ENCODE measurements around the gene PHF1. TPM values are rescaled to one million over a fixed set of nuclear protein-coding genes. Genes with fewer than 3 reads are reported as not detected.

PHF1 gene
- polyA plus RNA-seq, 1 donor from 2014 or later: 102 TPM

GRCh38 chr6:33453393-33454008 lies 42.7 kb downstream of the PHF1 start:
- Histone ChIP-seq H3F3A (ENCODE audit: insufficient read depth, low read length, poor library complexity, severe bottlenecking) (no peaks in the 10 kb centered on the region), H3K9ac (ENCODE audit: low read length) (peak overlapping the region; percentile 70), H3K36me3 (ENCODE audit: insufficient read depth, low read length) (no peaks in the 10 kb centered on the region), H3K79me2 (replicated peaks; ENCODE audit: insufficient read depth, low read length) (peaks cover 20% of the 10 kb centered on the region), H3K9me3 (ENCODE audit: low read length) (no peaks in the 10 kb centered on the region), H3K4me2 (ENCODE audit: low read length) (peak overlapping the region; percentile 92), H3K4me3 (ENCODE audit: low read length) (peak overlapping the region; percentile 85), H4K20me1 (ENCODE audit: insufficient read depth) (no peaks in the 10 kb centered on the region), H2AFZ (ENCODE audit: low read depth, low read length) (no peak overlapping the region), H3K27ac (ENCODE audit: low read length) (peak overlapping the region; percentile 40), H3K9me2 (ENCODE audit: insufficient read depth, low read length) (no peaks in the 10 kb centered on the region), H3K27me3 (ENCODE audit: insufficient read depth, low read depth, low read length) (no peaks in the 10 kb centered on the region)
- no peak for TF ChIP-seq REST (IDR thresholded peaks at IDR 0.05; ENCODE audit: borderline replicate concordance)
- no peak for TF ChIP-seq SMC3 (conservative IDR thresholded peaks at IDR 0.05; ENCODE audit: poor library complexity)
- no peak for TF ChIP-seq TAF1 (IDR thresholded peaks at IDR 0.05; ENCODE audit: low read depth)
- TF ChIP-seq RAD21 (conservative IDR thresholded peaks at IDR 0.05): no peak
- TF ChIP-seq EP300 (conservative IDR thresholded peaks at IDR 0.05; ENCODE audit: poor library complexity, severe bottlenecking): no peak
- TF ChIP-seq EZH2 (IDR thresholded peaks at IDR 0.05; ENCODE audit: borderline replicate concordance, insufficient read depth, low read length, poor library complexity, severe bottlenecking): no peak

DNA sequence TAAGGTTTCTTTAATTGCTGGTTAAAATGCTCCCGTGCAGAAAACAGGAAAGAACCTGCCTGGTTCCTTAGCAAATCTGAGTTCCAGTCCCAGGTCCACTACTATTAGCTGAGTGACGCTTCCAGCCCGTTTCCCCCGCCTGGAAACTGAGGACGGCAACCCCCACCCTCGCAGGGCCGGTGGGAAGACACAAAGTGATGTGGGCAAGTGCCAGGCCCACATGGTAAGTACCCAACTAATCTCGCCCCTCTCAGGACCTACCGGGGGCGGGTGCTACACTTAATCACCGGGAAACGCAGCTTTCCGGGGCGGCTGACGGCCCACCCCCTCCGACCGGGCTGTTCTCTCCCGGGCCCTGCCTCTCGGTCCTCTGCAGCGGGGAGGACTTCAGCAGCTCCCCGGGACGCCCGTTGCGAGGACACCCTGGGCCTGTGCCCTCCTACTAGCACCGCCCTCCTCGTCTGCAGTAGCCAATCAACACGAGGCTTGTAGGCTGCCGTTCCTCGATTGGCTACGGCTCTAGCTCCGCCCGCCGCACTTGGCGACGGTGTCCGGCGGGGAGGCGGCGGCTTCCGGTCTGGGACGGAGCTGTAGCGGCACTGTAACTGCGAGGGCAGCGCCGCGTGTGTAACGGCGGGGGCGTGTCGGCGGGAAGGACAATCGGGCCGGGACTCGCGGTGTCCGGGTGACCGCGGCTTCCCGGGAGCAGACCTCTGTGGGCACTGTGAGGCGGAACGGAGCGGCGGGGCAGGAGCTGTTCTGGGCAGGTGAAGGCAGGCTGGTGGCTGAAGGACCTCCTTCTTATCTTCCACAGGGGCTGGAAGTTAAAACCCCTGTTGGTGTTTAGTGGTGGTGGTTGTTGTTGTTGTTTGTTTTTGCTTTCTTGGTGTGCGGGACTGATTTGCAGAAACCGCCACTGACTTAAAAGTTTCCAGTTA lies 43.5 kb downstream of the PHF1 start, which contains the start of gene ZBTB9:
Gene ZBTB9, plus strand, starts transcription at position 568 of the 938 bp plus-strand sequence. CDS start 525 bp downstream, outside the sequence.
- H3K27me3 ChIP-seq (ENCODE audit: insufficient read depth, low read depth, low read length): no peaks in the 10 kb centered on the region
- peak within 1 kb of the TSS; percentile 85 for H3K4me3 ChIP-seq (ENCODE audit: low read length)
- no peaks in the 10 kb centered on the region for H3K9me2 ChIP-seq (ENCODE audit: insufficient read depth, low read length)
- H3K4me2 ChIP-seq (ENCODE audit: low read length): peak within 1 kb of the TSS; percentile 92
- peaks cover 20% of the 10 kb centered on the region for H3K79me2 ChIP-seq (replicated peaks; ENCODE audit: insufficient read depth, low read length)
- H3K27ac ChIP-seq (ENCODE audit: low read length): peak within 1 kb of the TSS; percentile 54
- H3K9ac ChIP-seq (ENCODE audit: low read length): peak within 1 kb of the TSS; percentile 70
- no peaks in the 10 kb centered on the region for H3K36me3 ChIP-seq (ENCODE audit: insufficient read depth, low read length)
- H4K20me1 ChIP-seq (ENCODE audit: insufficient read depth): no peaks in the 10 kb centered on the region
- peak; percentile 26 for TF ChIP-seq CTCF (IDR thresholded peaks at IDR 0.05; ENCODE audit: poor library complexity, severe bottlenecking)
- TF ChIP-seq EP300 (conservative IDR thresholded peaks at IDR 0.05; ENCODE audit: poor library complexity, severe bottlenecking): peak; percentile 34
- peak; percentile 94 for TF ChIP-seq MXI1 (conservative IDR thresholded peaks at IDR 0.05; ENCODE audit: poor library complexity, severe bottlenecking)
- TF ChIP-seq SMC3 (conservative IDR thresholded peaks at IDR 0.05; ENCODE audit: poor library complexity): peak; percentile 57
- no peak for TF ChIP-seq REST (IDR thresholded peaks at IDR 0.05; ENCODE audit: borderline replicate concordance)
- TF ChIP-seq RAD21 (conservative IDR thresholded peaks at IDR 0.05): peak; percentile 61
- peak; percentile 95 for TF ChIP-seq POLR2AphosphoS5 (IDR thresholded peaks at IDR 0.05)
- TF ChIP-seq TAF1 (IDR thresholded peaks at IDR 0.05; ENCODE audit: low read depth): peak; percentile 43
- no peak for TF ChIP-seq EZH2 (IDR thresholded peaks at IDR 0.05; ENCODE audit: borderline replicate concordance, insufficient read depth, low read length, poor library complexity, severe bottlenecking)
- H3K9me3 ChIP-seq (ENCODE audit: low read length): no peaks in the 10 kb centered on the region
- peak within 1 kb of the TSS; percentile 80 for H2AFZ ChIP-seq (ENCODE audit: low read depth, low read length)
- H3F3A ChIP-seq (ENCODE audit: insufficient read depth, low read length, poor library complexity, severe bottlenecking): no peaks in the 10 kb centered on the region
